KOPT-K1 (cell line): ENCODE results near the gene SIGLEC1.

Experiments used
- H3K27ac ChIP-seq: fragments of 200-600 bp; sonication (generic); 2 replicates; pipeline ENCODE4 v1.5.1; 2016; ENCODE audit warnings: antibody characterized with exemption, mild to moderate bottlenecking, low read depth, low read length; ENCODE audit not compliant: poor library complexity, severe bottlenecking
- H3K36me3 ChIP-seq: fragments of 200-600 bp; sonication (generic); 2 replicates; pipeline ENCODE4 v1.5.1; 2017; ENCODE audit warnings: antibody characterized with exemption, mild to moderate bottlenecking, low read length, moderate library complexity; ENCODE audit not compliant: insufficient read depth
- H3K9me3 ChIP-seq: fragments of 200-600 bp; sonication (generic); 2 replicates; pipeline ENCODE4 v1.5.1; 2017; ENCODE audit warnings: antibody characterized with exemption, low read length, mild to moderate bottlenecking; ENCODE audit not compliant: insufficient read depth, poor library complexity, severe bottlenecking

Gene SIGLEC1

DNA sequence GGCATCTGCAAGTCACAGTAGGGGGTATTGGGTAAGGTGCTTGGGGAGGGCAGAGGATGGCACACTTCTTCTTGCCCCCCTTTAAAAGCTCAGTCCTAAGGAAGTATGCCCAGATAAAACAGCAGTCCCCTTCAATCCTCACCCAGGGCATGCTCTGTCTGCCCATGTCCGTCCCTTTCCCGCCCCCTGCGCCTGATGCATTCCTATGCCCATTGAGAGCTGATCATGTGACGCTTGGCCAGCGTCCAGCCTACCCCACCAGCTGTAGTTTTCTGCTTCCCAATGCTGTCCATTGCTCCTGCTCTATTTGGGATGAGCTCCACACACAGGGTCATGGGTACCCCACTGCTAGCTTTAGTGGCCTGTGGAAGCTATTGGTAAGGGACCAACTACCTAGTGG, 8.3 kb downstream of the SIGLEC1 start:
- H3K9me3 ChIP-seq = no peaks in the 10 kb centered on the region
- no peak overlapping the region for H3K27ac ChIP-seq
- no peaks in the 10 kb centered on the region for H3K36me3 ChIP-seq

GRCh38 chr20:3702611-3703391, 9.6 kb downstream of the SIGLEC1 start:
- no peak overlapping the region for H3K27ac ChIP-seq
- H3K36me3 ChIP-seq = no peaks in the 10 kb centered on the region
- H3K9me3 ChIP-seq = no peaks in the 10 kb centered on the region

DNA sequence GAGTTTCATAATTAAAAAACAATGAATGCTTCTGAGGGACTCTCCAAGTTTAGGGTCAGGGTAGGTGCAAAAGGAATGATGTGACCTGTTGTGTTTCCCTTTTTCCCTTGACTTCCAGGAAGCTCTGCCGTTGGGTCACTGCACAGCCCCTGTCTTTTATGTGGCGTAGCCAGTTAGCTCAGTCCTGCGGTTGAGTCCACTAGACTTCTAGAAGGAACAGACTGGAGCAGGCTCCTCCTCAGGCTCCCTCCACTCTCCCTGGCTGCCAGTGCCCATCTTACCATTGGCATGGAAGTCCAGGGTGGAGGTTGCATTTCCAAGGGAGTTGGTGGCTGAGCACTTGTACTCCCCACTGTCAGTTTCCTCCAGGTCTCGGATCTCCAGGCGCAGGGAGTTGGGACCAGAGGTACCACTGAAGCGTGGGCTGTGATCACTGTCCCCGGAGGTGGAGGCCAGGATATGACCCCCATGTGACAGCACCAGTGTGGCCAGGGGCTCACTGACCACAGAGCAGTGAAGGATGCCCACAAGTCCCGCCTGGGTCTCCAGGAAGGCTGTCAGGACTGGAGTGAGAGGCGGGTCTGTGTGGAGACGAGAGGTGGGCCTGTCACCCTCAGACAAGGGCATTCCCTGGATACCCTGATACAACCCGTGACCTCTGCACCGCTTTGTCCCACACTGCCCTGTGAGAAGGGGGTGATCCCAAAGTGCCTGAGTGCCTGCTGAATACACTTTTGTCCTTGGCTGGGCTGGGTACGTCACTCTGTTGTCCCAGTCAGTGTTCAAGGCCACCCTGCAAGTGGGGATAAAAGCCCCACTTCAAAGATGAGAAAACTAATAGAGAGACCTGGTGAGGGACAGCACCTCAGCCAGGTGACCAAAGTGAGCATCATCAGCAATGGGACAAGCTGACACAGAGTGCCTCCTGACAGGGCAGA, 11.1 kb downstream of the SIGLEC1 start:
- Histone ChIP-seq H3K27ac (no peak overlapping the region), H3K9me3 (peaks cover 5% of the 10 kb centered on the region), H3K36me3 (no peaks in the 10 kb centered on the region)

DNA sequence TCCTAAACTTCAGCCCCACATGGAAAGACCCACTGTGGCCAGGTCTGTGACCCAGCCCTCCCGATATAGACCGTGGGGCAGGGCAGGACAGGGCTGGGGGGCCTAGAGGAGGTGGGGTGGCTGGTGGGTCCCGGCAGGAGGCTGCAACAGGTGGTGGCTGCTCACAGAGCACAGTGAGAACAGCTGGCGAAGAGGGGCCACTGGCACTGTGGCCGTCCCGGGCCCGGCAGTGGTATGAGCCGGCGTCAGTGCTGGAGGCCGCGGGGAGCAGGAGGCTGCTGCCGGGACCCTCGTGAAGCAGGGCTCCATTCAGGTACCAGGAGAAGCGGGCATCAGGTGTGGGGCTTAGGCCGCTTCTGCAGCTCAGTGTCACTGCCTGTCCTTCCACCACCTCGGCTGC, 13.4 kb downstream of the SIGLEC1 start:
- Histone ChIP-seq H3K36me3 (no peaks in the 10 kb centered on the region), H3K9me3 (peaks cover 7% of the 10 kb centered on the region), H3K27ac (no peak overlapping the region)

- Histone ChIP-seq H3K9me3 (peaks cover 7% of the 10 kb centered on the region), H3K27ac (no peak overlapping the region), H3K36me3 (no peaks in the 10 kb centered on the region)
These were observed 13.8 kb downstream of the SIGLEC1 start for GRCh38 chr20:3698591-3699001.

GRCh38 chr20:3697588-3698305, 14.7 kb downstream of the SIGLEC1 start:
- H3K27ac ChIP-seq = no peak overlapping the region
- H3K9me3 ChIP-seq = peaks cover 7% of the 10 kb centered on the region
- H3K36me3 ChIP-seq = no peaks in the 10 kb centered on the region

GRCh38 chr20:3696745-3697587, 15.4 kb downstream of the SIGLEC1 start:
- Histone ChIP-seq H3K9me3 (peaks cover 7% of the 10 kb centered on the region), H3K36me3 (no peaks in the 10 kb centered on the region), H3K27ac (no peak overlapping the region)

DNA sequence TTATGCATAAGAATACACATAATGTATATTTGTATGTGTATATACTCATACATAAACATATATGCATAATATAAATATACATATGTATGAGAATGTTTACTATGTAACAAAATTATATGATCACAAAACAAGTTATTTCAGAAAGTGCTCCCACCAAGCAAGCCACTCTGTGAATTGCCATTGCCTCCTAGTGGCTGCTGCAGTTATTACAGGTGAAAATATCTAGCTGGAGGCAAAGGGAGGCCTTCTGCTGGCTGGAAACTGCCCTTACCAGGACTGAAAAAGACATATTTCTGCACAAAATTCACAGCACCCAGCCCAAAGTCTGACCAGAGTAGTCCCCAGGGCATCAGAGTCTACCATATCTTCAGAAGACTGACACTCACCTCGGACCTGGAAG, 16.2 kb downstream of the SIGLEC1 start:
- H3K9me3 ChIP-seq = peaks cover 7% of the 10 kb centered on the region

GRCh38 chr20:3694864-3695263, 17.5 kb downstream of the SIGLEC1 start:
- Histone ChIP-seq H3K9me3 (peaks cover 7% of the 10 kb centered on the region), H3K36me3 (no peaks in the 10 kb centered on the region), H3K27ac (no peak overlapping the region)

More for the DNA sequence above, 16.2 kb downstream of the SIGLEC1 start:
- Histone ChIP-seq H3K27ac (no peak overlapping the region), H3K36me3 (no peaks in the 10 kb centered on the region)

GRCh38 chr20:3693376-3693775, 19.0 kb downstream of the SIGLEC1 start:
- H3K9me3 ChIP-seq = peaks cover 7% of the 10 kb centered on the region
- no peak overlapping the region for H3K27ac ChIP-seq
- no peaks in the 10 kb centered on the region for H3K36me3 ChIP-seq

DNA sequence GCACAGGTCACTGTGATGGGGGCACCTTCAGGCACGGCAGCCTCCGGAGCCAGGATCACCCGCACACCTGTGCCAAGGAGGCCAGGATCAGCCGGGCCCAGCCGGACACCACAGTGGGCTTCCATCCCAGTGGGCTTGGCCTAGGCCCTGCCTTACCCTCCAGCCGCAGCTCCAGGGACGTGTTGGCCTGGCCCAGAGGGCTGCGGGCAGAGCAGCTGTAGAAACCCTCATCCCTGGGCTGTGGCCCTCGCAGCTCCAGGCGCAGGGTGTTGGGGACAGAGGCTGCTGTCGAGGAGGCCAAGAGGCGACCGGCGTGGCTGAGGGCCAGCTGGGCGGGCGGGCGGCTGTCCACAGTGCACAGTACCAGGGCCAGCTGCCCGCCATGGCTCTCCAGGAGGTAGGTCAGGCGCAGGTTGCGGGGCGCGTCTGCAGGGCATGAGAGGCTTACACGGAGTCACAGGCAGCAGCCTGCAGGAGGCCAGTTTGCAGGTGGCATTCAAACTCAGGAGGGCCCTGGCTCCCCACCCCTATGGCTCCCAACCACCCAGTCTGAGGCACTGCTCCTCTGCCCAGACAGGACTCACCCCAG, 19.6 kb downstream of the SIGLEC1 start:
- Histone ChIP-seq H3K27ac (no peak overlapping the region), H3K36me3 (no peaks in the 10 kb centered on the region)

GRCh38 chr20:3691897-3692296, 20.5 kb downstream of the SIGLEC1 start:
- Histone ChIP-seq H3K9me3 (peaks cover 7% of the 10 kb centered on the region), H3K36me3 (no peaks in the 10 kb centered on the region), H3K27ac (no peak overlapping the region)

More for the DNA sequence above, 19.6 kb downstream of the SIGLEC1 start:
- H3K9me3 ChIP-seq = peaks cover 7% of the 10 kb centered on the region

- no peak overlapping the region for H3K27ac ChIP-seq
- no peaks in the 10 kb centered on the region for H3K36me3 ChIP-seq
- peaks cover 2% of the 10 kb centered on the region for H3K9me3 ChIP-seq
These were observed 21.1 kb downstream of the SIGLEC1 start for GRCh38 chr20:3691306-3691705.

DNA sequence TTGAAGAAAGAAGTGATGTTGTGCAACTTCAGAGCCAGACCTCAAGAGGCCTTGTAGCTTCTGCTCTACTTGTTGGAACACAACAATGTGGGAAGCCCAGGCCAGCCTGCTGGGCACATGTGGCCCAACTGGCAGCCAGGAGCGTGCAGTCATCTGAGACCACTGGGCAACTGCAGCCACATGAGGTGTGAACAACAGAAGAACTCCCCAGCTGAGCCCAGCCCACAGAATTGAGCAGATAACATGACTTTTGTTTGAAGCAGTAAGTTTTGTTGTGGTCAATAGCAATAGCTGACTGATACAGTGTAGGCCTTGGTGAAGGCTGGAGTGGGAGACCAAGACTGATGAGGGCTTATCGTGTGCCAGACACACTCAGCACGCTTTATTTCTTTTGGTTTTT, 22.0 kb downstream of the SIGLEC1 start:
- Histone ChIP-seq H3K27ac (no peak overlapping the region), H3K36me3 (no peaks in the 10 kb centered on the region), H3K9me3 (no peaks in the 10 kb centered on the region)
